Vagina (tissue), 2 donors: ENCODE results near the gene ERVH48-1.

ENCODE experiments used
- CTCF ChIP-seq, 3 experiments: fragments of 450-650 bp in 2 of 3; fragments of 200-600 bp in 1 of 3; sonication (generic) in 1 of 3; IDR thresholded peaks; one replicate each; pipeline ENCODE4 v1.5.1; 2017 to 2019; ENCODE audit warnings: antibody characterized with exemption in 3 of 3, mild to moderate bottlenecking in 2 of 3, moderate library complexity in 2 of 3
- POLR2AphosphoS5 ChIP-seq, 2 donors: sonication (generic); formaldehyde crosslinking; IDR thresholded peaks; one replicate each; pipeline ENCODE4 v1.9.0; 2017; ENCODE audit warnings: antibody characterized with exemption in 2 of 2, mild to moderate bottlenecking in 2 of 2, low read depth in 1 of 2; ENCODE audit not compliant: insufficient read depth in 1 of 2

GRCh38 chr21:42883921-42884320 lies 41.5 kb downstream of the ERVH48-1 start:
- no peak for TF ChIP-seq CTCF (IDR thresholded peaks at IDR 0.05)
- no peak for TF ChIP-seq POLR2AphosphoS5 (IDR thresholded peaks at IDR 0.05; ENCODE audit: insufficient read depth in 1 of 2, low read depth in 1 of 2)
